GM06990 (cell line): Measurements from ENCODE around the gene HDDC2.

ENCODE experiments used
- DNase-seq: peaks from one replicate; pipeline ENCODE4 v3.0.0-alpha.2; 2011; ENCODE audit not compliant: insufficient read length; ENCODE audit errors: extremely low read depth
- H3K27me3 ChIP-seq: replicated peaks from 2 replicates; pipeline ENCODE4 v1.6.0; 2011; ENCODE audit warnings: low read length; ENCODE audit not compliant: control insufficient read depth, insufficient read depth
- H3K36me3 ChIP-seq: 2 replicates; pipeline ENCODE4 v1.5.1; 2011; ENCODE audit warnings: low read length; ENCODE audit not compliant: control insufficient read depth, insufficient read depth
- H3K4me3 ChIP-seq: replicated peaks from 2 replicates; pipeline ENCODE4 v1.5.1; 2011; ENCODE audit warnings: low read depth, mild to moderate bottlenecking, control low read depth, low read length
- CTCF ChIP-seq: IDR thresholded peaks from 2 replicates; pipeline ENCODE4 v1.5.1; 2011; ENCODE audit warnings: low read length, control low read depth, mild to moderate bottlenecking, inconsistent platforms; ENCODE audit not compliant: insufficient read depth, poor library complexity, severe bottlenecking

The HDDC2 gene

GRCh38 chr6:125236536-125237327 lies 65.0 kb downstream of the HDDC2 start:
- H3K27me3 ChIP-seq = no peaks in the 10 kb centered on the region
- H3K36me3 ChIP-seq = no peaks in the 10 kb centered on the region
- DNase-seq = no peak
- TF ChIP-seq CTCF = no peak
- no peak overlapping the region for H3K4me3 ChIP-seq

GRCh38 chr6:125233202-125233601 lies 68.6 kb downstream of the HDDC2 start:
- Histone ChIP-seq H3K36me3 (no peaks in the 10 kb centered on the region), H3K27me3 (no peaks in the 10 kb centered on the region), H3K4me3 (no peak overlapping the region)
- DNase-seq = no peak
- TF ChIP-seq CTCF = no peak

GRCh38 chr6:125232466-125232865 lies 69.3 kb downstream of the HDDC2 start:
- no peaks in the 10 kb centered on the region for H3K36me3 ChIP-seq
- TF ChIP-seq CTCF = no peak
- DNase-seq = no peak
- H3K27me3 ChIP-seq = no peaks in the 10 kb centered on the region
- no peak overlapping the region for H3K4me3 ChIP-seq

GRCh38 chr6:125231574-125232343 lies 70.0 kb downstream of the HDDC2 start:
- Histone ChIP-seq H3K27me3 (no peaks in the 10 kb centered on the region), H3K4me3 (no peak overlapping the region), H3K36me3 (no peaks in the 10 kb centered on the region)
- TF ChIP-seq CTCF = no peak
- DNase-seq = no peak

GRCh38 chr6:125231133-125231532 lies 70.6 kb downstream of the HDDC2 start:
- no peaks in the 10 kb centered on the region for H3K27me3 ChIP-seq
- no peak for DNase-seq
- H3K36me3 ChIP-seq = no peaks in the 10 kb centered on the region
- H3K4me3 ChIP-seq = no peak overlapping the region
- no peak for TF ChIP-seq CTCF
